Epithelial cell of proximal tubule (primary cell): ENCODE data around the gene RBM6. TPM values are rescaled to one million over a fixed set of nuclear protein-coding genes. Genes with fewer than 3 reads are reported as not detected.

Source experiments
- DNase-seq: peaks from one replicate; pipeline ENCODE4 v3.0.0-alpha.2; 2011; ENCODE audit warnings: low read depth
- H3K4me3 ChIP-seq: 2 replicates; pipeline ENCODE4 v1.5.1; 2011; ENCODE audit warnings: low read depth, mild to moderate bottlenecking, low read length
- CTCF ChIP-seq: conservative IDR thresholded peaks from 2 replicates; pipeline ENCODE4 v1.5.1; 2012; ENCODE audit warnings: low read depth, mild to moderate bottlenecking, low read length
- total RNA-seq: library from RNA; depleted of rRNA; stranded (reverse); fragments of >200 nt; gene quantifications from 2 replicates; pipeline ENCODE4 v1.2.3, GENCODE V29; 2015

RBM6 gene
- total RNA-seq, 1 donor from 2014 or later, result 36.6 TPM

DNA sequence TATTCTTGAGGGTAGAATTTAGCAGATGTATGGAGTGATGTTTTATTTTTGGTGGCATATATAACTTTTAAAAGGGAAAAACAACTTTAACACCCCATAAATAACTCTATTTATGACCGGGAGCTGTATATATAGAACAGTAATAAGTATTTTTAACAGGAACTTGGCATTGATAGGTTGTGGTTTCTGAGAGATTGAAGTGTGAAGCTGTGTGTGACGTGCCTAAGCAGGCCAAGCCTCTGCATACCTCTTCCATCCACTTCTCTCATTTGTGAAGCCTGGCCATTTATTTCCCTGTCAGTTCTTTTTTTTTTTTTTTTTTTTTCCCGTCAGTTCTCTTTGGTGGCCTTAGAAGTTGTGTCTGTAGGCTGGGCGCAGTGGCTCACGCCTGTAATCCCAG is 171.8 kb downstream of the RBM6 start:
- no peak for TF ChIP-seq CTCF
- no peak overlapping the region for H3K4me3 ChIP-seq
- DNase-seq, result no peak

GRCh38 chr3:50112462-50112861 is 172.5 kb downstream of the RBM6 start:
- DNase-seq, result no peak
- TF ChIP-seq CTCF, result no peak
- no peak overlapping the region for H3K4me3 ChIP-seq

DNA sequence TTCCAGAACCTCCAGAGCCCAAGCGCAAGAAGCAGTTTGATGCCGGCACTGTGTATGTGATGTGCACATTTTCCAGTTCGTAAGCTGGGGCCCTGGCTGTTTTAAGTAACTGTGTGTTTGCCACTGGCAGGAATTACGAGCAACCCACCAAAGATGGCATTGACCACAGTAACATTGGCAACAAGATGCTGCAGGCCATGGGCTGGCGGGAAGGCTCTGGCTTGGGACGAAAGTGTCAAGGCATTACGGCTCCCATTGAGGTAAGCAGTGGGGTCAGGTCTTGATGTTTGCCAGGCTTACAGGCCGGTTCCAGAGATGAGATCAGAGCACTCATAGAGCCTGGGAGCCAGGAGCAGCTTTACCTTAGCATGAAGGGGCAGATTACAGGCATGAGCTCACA is 177.2 kb downstream of the RBM6 start:
- no peak for DNase-seq
- TF ChIP-seq CTCF, result no peak
- H3K4me3 ChIP-seq, result no peak overlapping the region

GRCh38 chr3:50118237-50118636 is 178.3 kb downstream of the RBM6 start:
- DNase-seq, result no peak
- no peak for TF ChIP-seq CTCF
- H3K4me3 ChIP-seq, result no peak overlapping the region

GRCh38 chr3:50119786-50120185 is 179.8 kb downstream of the RBM6 start:
- no peak overlapping the region for H3K4me3 ChIP-seq
- no peak for DNase-seq
- TF ChIP-seq CTCF, result no peak

- DNase-seq, result no peak
- no peak for TF ChIP-seq CTCF
- no peak overlapping the region for H3K4me3 ChIP-seq
These were observed 180.6 kb downstream of the RBM6 start for GRCh38 chr3:50120364-50121071.
